ENCODE results near the gene EML1. TPM values are rescaled to one million over a fixed set of nuclear protein-coding genes. Genes with fewer than 3 reads are reported as not detected.

EML1 gene
- total RNA-seq, 1 donor from 2014 or later, result 29.9 TPM

- intact Hi-C loops (cut with DNase I), result no loop called here
- DNase-seq (ENCODE audit: low spot score), result no peak
Measured at GRCh38 chr14:99795046-99795445, 1.8 kb downstream of the EML1 start.

GRCh38 chr14:99797231-99797630 is 4.0 kb downstream of the EML1 start:
- no peak for DNase-seq (ENCODE audit: low spot score)
- intact Hi-C loops (cut with DNase I), result no loop called here

GRCh38 chr14:99800781-99801180 is 7.6 kb downstream of the EML1 start:
- intact Hi-C loops (cut with DNase I), result no loop called here
- DNase-seq (ENCODE audit: low spot score), result no peak

- DNase-seq (ENCODE audit: low spot score), result no peak
- intact Hi-C loops (cut with DNase I), result no loop called here
Measured at GRCh38 chr14:99802301-99803105, 9.3 kb downstream of the EML1 start.

- DNase-seq (ENCODE audit: low spot score), result no peak
- intact Hi-C loops (cut with DNase I), result no loop called here
Measured at GRCh38 chr14:99803106-99803775, 10.0 kb downstream of the EML1 start.

- intact Hi-C loops (cut with DNase I), result no loop called here
Measured at GRCh38 chr14:99803803-99804202, 10.6 kb downstream of the EML1 start.

GRCh38 chr14:99805757-99806439 is 12.7 kb downstream of the EML1 start:
- no peak for DNase-seq (ENCODE audit: low spot score)
- intact Hi-C loops (cut with DNase I), result no loop called here

More at GRCh38 chr14:99803803-99804202, 10.6 kb downstream of the EML1 start:
- no peak for DNase-seq (ENCODE audit: low spot score)

- intact Hi-C loops (cut with DNase I), result no loop called here
- no peak for DNase-seq (ENCODE audit: low spot score)
Measured at GRCh38 chr14:99806836-99807235, 13.6 kb downstream of the EML1 start.

GRCh38 chr14:99807413-99808153 is 14.4 kb downstream of the EML1 start:
- DNase-seq (ENCODE audit: low spot score), result no peak
- intact Hi-C loops (cut with DNase I), result no loop called here

GRCh38 chr14:99808154-99808505 is 14.9 kb downstream of the EML1 start:
- intact Hi-C loops (cut with DNase I), result no loop called here
- no peak for DNase-seq (ENCODE audit: low spot score)

GRCh38 chr14:99808515-99808914 is 15.3 kb downstream of the EML1 start:
- intact Hi-C loops (cut with DNase I), result no loop called here
- no peak for DNase-seq (ENCODE audit: low spot score)

- DNase-seq (ENCODE audit: low spot score), result no peak
- intact Hi-C loops (cut with DNase I), result no loop called here
Measured at GRCh38 chr14:99809360-99809759, 16.1 kb downstream of the EML1 start.

- intact Hi-C loops (cut with DNase I), result no loop called here
- DNase-seq (ENCODE audit: low spot score), result no peak
Measured at GRCh38 chr14:99809859-99810558, 16.8 kb downstream of the EML1 start.

- DNase-seq (ENCODE audit: low spot score), result no peak
- intact Hi-C loops (cut with DNase I), result no loop called here
Measured at GRCh38 chr14:99810559-99810874, 17.3 kb downstream of the EML1 start.

- no peak for DNase-seq (ENCODE audit: low spot score)
Measured at GRCh38 chr14:99812096-99812750, 19.0 kb downstream of the EML1 start.

GRCh38 chr14:99812892-99813291 is 19.7 kb downstream of the EML1 start:
- intact Hi-C loops (cut with DNase I), result no loop called here
- no peak for DNase-seq (ENCODE audit: low spot score)

More at GRCh38 chr14:99812096-99812750, 19.0 kb downstream of the EML1 start:
- intact Hi-C loops (cut with DNase I), result no loop called here

- no peak for DNase-seq (ENCODE audit: low spot score)
- intact Hi-C loops (cut with DNase I), result no loop called here
Measured at GRCh38 chr14:99815696-99816095, 22.5 kb downstream of the EML1 start.

- intact Hi-C loops (cut with DNase I), result no loop called here
- DNase-seq (ENCODE audit: low spot score), result no peak
Measured at GRCh38 chr14:99816217-99816616, 23.0 kb downstream of the EML1 start.

GRCh38 chr14:99816642-99817041 is 23.4 kb downstream of the EML1 start:
- intact Hi-C loops (cut with DNase I), result no loop called here
- DNase-seq (ENCODE audit: low spot score), result no peak
